ENCODE data around the gene FRRS1L. TPM values are rescaled to one million over a fixed set of nuclear protein-coding genes. Genes with fewer than 3 reads are reported as not detected.

Gene FRRS1L
- total RNA-seq, 1 experiment from 2014 or later = not detected

GRCh38 chr9:109098171-109098959 lies 68.7 kb downstream of the FRRS1L start:
- intact Hi-C loops (cut with micrococcal nuclease; ENCODE audit: unreplicated experiment) = loop anchor here (1.0 kb wide), 1 partner anchor 11 kb away; no protein-coding TSS in a partner anchor
- H3K27ac Mint-ChIP-seq (ENCODE audit: unreplicated experiment) = peak overlapping the region; percentile 50
- TF ChIP-seq, protein P1, sequence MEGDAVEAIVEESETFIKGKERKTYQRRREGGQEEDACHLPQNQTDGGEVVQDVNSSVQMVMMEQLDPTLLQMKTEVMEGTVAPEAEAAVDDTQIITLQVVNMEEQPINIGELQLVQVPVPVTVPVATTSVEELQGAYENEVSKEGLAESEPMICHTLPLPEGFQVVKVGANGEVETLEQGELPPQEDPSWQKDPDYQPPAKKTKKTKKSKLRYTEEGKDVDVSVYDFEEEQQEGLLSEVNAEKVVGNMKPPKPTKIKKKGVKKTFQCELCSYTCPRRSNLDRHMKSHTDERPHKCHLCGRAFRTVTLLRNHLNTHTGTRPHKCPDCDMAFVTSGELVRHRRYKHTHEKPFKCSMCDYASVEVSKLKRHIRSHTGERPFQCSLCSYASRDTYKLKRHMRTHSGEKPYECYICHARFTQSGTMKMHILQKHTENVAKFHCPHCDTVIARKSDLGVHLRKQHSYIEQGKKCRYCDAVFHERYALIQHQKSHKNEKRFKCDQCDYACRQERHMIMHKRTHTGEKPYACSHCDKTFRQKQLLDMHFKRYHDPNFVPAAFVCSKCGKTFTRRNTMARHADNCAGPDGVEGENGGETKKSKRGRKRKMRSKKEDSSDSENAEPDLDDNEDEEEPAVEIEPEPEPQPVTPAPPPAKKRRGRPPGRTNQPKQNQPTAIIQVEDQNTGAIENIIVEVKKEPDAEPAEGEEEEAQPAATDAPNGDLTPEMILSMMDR (IDR thresholded peaks at IDR 0.05; ENCODE audit: unreplicated experiment) = no peak
- no peak overlapping the region for H3K4me3 Mint-ChIP-seq (ENCODE audit: low read depth, unreplicated experiment)
- no TSS peak for BruUV-seq (replicated peaks)
- DNase-seq = no peak
- peaks cover 66% of the 10 kb centered on the region for H3K4me1 Mint-ChIP-seq (ENCODE audit: low read depth, unreplicated experiment)
- H3K36me3 Mint-ChIP-seq (ENCODE audit: insufficient read depth, unreplicated experiment) = peaks cover 3% of the 10 kb centered on the region
- no peaks in the 10 kb centered on the region for H3K27me3 Mint-ChIP-seq (ENCODE audit: unreplicated experiment)
- H3K9me3 Mint-ChIP-seq (ENCODE audit: low read depth, unreplicated experiment) = no peaks in the 10 kb centered on the region
- CTCF ChIA-PET = interaction anchor here (0.5 kb wide), 1 partner anchor 56 kb away, joined by 5 read pairs; no protein-coding TSS in a partner anchor

DNA sequence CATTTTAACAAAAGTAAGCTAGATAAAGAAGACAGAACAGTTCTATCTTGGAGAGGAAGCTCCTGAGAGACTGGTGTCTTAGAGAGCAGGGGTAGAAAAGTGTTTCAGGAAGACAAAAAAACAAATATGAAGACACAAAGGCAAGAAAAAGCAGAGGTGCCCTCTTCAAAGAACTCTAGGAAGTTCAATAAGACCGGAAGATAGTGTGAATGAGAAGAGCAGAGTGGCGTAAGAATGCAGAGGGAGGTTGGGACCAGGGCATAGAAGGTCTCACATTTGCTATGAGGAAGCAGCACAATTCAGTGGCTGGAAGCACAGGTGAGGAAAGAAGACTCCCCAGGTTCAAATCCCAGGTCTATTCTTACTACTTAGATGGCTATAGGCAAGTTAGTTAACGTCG lies 69.9 kb downstream of the FRRS1L start:
- no TSS peak for BruUV-seq (replicated peaks)
- Mint-ChIP-seq H3K27ac (ENCODE audit: unreplicated experiment) (no peak overlapping the region), H3K4me1 (ENCODE audit: low read depth, unreplicated experiment) (peaks cover 77% of the 10 kb centered on the region), H3K36me3 (ENCODE audit: insufficient read depth, unreplicated experiment) (peaks cover 6% of the 10 kb centered on the region), H3K27me3 (ENCODE audit: unreplicated experiment) (no peaks in the 10 kb centered on the region), H3K4me3 (ENCODE audit: low read depth, unreplicated experiment) (no peak overlapping the region), H3K9me3 (ENCODE audit: low read depth, unreplicated experiment) (no peaks in the 10 kb centered on the region)
- CTCF ChIA-PET = no interaction called here
- intact Hi-C loops (cut with micrococcal nuclease; ENCODE audit: unreplicated experiment) = no loop called here
- DNase-seq = no peak
- TF ChIP-seq, protein P1 (IDR thresholded peaks at IDR 0.05; ENCODE audit: unreplicated experiment) = no peak

DNA sequence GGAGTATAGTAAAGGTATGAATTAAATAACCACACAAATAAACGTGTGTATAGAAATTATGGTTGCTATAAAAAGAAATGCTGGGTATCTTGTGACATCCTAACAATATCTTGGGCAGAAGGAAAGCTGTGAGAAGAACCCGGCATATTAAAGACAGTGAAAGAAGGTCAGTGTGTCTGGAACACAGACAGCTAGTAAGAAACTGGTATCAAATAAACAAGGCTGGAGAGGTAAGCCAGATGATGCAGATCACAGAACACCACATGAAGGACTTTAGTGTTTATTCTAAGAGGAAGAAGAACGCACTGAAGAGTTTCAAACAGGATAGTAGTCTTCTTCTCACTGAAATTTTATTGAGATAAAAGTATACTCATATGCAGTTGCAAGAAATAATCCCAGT lies 71.7 kb downstream of the FRRS1L start:
- Mint-ChIP-seq H3K36me3 (ENCODE audit: insufficient read depth, unreplicated experiment) (peaks cover 6% of the 10 kb centered on the region), H3K4me3 (ENCODE audit: low read depth, unreplicated experiment) (no peak overlapping the region), H3K4me1 (ENCODE audit: low read depth, unreplicated experiment) (peaks cover 67% of the 10 kb centered on the region), H3K9me3 (ENCODE audit: low read depth, unreplicated experiment) (no peaks in the 10 kb centered on the region), H3K27me3 (ENCODE audit: unreplicated experiment) (no peaks in the 10 kb centered on the region), H3K27ac (ENCODE audit: unreplicated experiment) (no peak overlapping the region)
- CTCF ChIA-PET = no interaction called here
- intact Hi-C loops (cut with micrococcal nuclease; ENCODE audit: unreplicated experiment) = no loop called here
- TF ChIP-seq, protein P1 (IDR thresholded peaks at IDR 0.05; ENCODE audit: unreplicated experiment) = no peak
- no TSS peak for BruUV-seq (replicated peaks)
- DNase-seq = no peak

GRCh38 chr9:109094268-109094667 lies 72.8 kb downstream of the FRRS1L start:
- Mint-ChIP-seq H3K27ac (ENCODE audit: unreplicated experiment) (no peak overlapping the region), H3K36me3 (ENCODE audit: insufficient read depth, unreplicated experiment) (peaks cover 6% of the 10 kb centered on the region), H3K4me1 (ENCODE audit: low read depth, unreplicated experiment) (peaks cover 67% of the 10 kb centered on the region), H3K9me3 (ENCODE audit: low read depth, unreplicated experiment) (no peaks in the 10 kb centered on the region), H3K27me3 (ENCODE audit: unreplicated experiment) (no peaks in the 10 kb centered on the region), H3K4me3 (ENCODE audit: low read depth, unreplicated experiment) (no peak overlapping the region)
- no peak for DNase-seq
- CTCF ChIA-PET = interaction anchor here (1.1 kb wide), 1 partner anchor 16 kb away, joined by 3 read pairs; no protein-coding TSS in a partner anchor
- no TSS peak for BruUV-seq (replicated peaks)
- TF ChIP-seq, protein P1 (IDR thresholded peaks at IDR 0.05; ENCODE audit: unreplicated experiment) = no peak
- intact Hi-C loops (cut with micrococcal nuclease; ENCODE audit: unreplicated experiment) = no loop called here
